Astrocyte of the spinal cord (primary cell): ENCODE results near the gene TRPM2.

Experiments used
- DNase-seq: peaks from one replicate; pipeline ENCODE4 v3.0.0; 2011; ENCODE audit warnings: low read depth, low spot score
- H3K4me3 ChIP-seq: 2 replicates; pipeline ENCODE4 v1.5.1; 2011; ENCODE audit warnings: low read depth, mild to moderate bottlenecking, low read length, moderate library complexity
- CTCF ChIP-seq: IDR thresholded peaks from 2 replicates; pipeline ENCODE4 v1.5.1; 2012; ENCODE audit warnings: low read depth, mild to moderate bottlenecking, low read length, inconsistent platforms
- in situ Hi-C: cut with HindIII; loops from 2 replicates; pipeline ENCODE4 v1.10.0; 2017; ENCODE audit warnings: low sequenced_read_pairs

TRPM2 gene

GRCh38 chr21:44436958-44437357 lies 83.5 kb downstream of the TRPM2 start:
- TF ChIP-seq CTCF = no peak
- in situ Hi-C loops = no loop called here
- no peak for DNase-seq

GRCh38 chr21:44437371-44437695 lies 83.9 kb downstream of the TRPM2 start:
- DNase-seq = no peak
- TF ChIP-seq CTCF = no peak
- H3K4me3 ChIP-seq = no peak overlapping the region
- in situ Hi-C loops = no loop called here

More at GRCh38 chr21:44436958-44437357, 83.5 kb downstream of the TRPM2 start:
- H3K4me3 ChIP-seq = no peak overlapping the region

GRCh38 chr21:44437696-44438431 lies 84.4 kb downstream of the TRPM2 start:
- no peak for DNase-seq
- TF ChIP-seq CTCF = no peak
- no peak overlapping the region for H3K4me3 ChIP-seq
- in situ Hi-C loops = no loop called here

- no peak for DNase-seq
- in situ Hi-C loops = no loop called here
- TF ChIP-seq CTCF = no peak
- H3K4me3 ChIP-seq = no peak overlapping the region
These were observed 85.2 kb downstream of the TRPM2 start for GRCh38 chr21:44438531-44439210.

- no peak for TF ChIP-seq CTCF
- in situ Hi-C loops = no loop called here
- no peak for DNase-seq
- no peak overlapping the region for H3K4me3 ChIP-seq
These were observed 85.8 kb downstream of the TRPM2 start for GRCh38 chr21:44439211-44439600.

- in situ Hi-C loops = no loop called here
- no peak for DNase-seq
These were observed 87.0 kb downstream of the TRPM2 start for GRCh38 chr21:44440241-44441040.

More at GRCh38 chr21:44440241-44441040, 87.0 kb downstream of the TRPM2 start:
- H3K4me3 ChIP-seq = no peak overlapping the region
- no peak for TF ChIP-seq CTCF
